KOPT-K1 (cell line): ENCODE measurements around the gene KRTAP10-6.
"Not testable (repeated sequence)": the region's sequence is repeated elsewhere in the genome, so short reads cannot be mapped to it uniquely, and the experiment has no call there.

Experiments
- H3K27ac ChIP-seq: fragments of 200-600 bp; sonication (generic); 2 replicates; pipeline ENCODE4 v1.5.1; 2016; ENCODE audit warnings: antibody characterized with exemption, mild to moderate bottlenecking, low read depth, low read length; ENCODE audit not compliant: poor library complexity, severe bottlenecking
- H3K36me3 ChIP-seq: fragments of 200-600 bp; sonication (generic); 2 replicates; pipeline ENCODE4 v1.5.1; 2017; ENCODE audit warnings: antibody characterized with exemption, mild to moderate bottlenecking, low read length, moderate library complexity; ENCODE audit not compliant: insufficient read depth
- H3K9me3 ChIP-seq: fragments of 200-600 bp; sonication (generic); 2 replicates; pipeline ENCODE4 v1.5.1; 2017; ENCODE audit warnings: antibody characterized with exemption, low read length, mild to moderate bottlenecking; ENCODE audit not compliant: insufficient read depth, poor library complexity, severe bottlenecking

The KRTAP10-6 gene

DNA sequence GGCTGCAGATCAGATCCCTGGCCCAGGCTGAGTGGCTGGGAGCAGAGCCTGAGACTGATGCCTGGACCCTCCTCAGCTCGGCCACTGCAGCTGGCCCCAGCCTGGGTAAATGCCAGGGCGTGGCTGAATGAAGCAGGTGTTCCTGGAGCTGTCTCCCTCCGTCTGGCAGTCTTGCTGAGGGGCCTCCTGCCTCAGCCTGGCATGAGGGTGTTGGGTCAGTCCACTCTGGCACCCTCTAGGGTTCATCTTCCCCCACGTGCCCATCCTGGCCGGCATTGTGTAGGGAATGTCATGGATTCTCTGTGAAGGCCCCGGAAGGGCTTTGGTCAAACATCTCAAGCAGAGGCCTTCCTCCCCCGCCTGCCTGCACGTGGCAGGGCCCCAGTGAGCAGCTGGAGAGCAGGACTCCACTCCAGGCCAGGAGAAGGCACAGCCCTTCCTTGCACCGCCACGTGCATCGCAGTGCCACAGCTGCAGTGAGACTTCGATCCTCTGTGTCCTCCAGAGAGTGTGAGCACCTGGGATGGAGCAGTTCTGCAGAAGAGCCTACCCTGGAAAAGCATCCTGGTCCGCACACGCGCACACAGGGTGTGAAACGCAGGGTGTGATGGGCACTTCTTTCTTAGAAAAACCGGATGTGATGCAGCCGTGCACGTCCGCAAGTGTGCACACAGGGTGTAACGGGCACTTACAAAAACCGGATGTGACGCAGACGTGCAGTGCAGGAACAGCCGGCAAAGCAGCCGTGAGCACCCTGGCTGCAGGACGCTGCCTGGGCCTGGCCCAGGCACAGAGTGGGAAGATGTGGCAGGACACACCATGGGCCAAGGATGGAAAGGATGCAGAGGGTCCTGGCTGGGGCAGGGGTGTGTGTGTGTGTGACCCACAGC lies 23.4 kb downstream of the KRTAP10-6 start:
- peaks cover 11% of the 10 kb centered on the region for H3K9me3 ChIP-seq
- H3K36me3 ChIP-seq: no peaks in the 10 kb centered on the region
- H3K27ac ChIP-seq: no peak overlapping the region

DNA sequence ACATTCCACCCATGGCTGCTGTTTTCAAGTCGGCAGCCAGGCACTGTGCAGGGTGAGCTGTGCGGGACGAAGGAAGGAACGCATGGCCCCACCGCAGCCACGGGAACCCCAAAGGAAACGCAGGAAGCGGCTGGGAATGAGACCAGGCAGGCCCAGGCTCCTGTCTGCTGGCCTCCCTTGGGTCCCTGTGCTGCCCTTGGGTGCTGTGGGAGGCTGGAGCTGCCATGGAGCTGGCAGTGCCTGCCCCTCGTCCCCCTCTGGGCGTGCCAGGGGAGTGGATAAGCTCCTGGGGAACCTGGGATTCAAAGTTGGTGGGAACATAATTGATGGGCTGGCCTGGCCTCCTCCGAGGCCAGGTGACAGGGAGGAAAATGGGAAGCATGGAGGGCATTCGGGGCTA lies 24.0 kb downstream of the KRTAP10-6 start:
- H3K9me3 ChIP-seq: peaks cover 11% of the 10 kb centered on the region
- no peaks in the 10 kb centered on the region for H3K36me3 ChIP-seq
- no peak overlapping the region for H3K27ac ChIP-seq

DNA sequence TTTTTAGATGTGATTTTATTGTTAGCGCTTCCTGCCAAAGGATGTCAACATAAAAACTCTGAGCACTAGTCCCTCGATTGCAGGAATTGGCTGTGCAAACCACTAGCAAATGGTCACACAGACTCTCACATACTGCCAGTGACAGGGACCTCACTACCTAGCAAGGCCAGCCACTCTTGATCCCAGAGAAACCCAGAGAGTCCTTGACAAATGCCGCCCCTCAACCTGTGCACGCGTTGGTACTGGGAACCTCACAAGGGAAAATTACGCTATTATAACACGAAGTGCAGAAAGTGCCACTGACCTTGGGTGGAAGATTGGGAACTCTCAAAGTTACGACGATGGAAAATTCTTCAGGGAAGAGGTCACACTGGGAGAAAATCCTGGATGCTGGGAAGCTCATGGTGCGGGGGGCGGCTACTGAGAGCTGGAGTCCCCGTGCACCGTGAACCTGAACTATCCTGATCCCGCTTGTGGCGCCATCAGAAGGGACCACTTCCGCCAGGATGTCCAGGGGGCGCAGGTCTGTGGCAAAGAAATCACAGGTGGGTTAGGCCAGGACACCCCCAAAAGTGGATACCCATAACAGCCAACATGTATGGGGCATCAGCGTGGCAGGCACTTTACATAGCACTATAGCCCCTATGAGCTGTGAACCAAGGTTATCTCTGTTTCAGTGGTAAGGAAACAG lies 24.7 kb downstream of the KRTAP10-6 start:
- H3K27ac ChIP-seq: no peak overlapping the region
- peaks cover 11% of the 10 kb centered on the region for H3K9me3 ChIP-seq
- no peaks in the 10 kb centered on the region for H3K36me3 ChIP-seq

DNA sequence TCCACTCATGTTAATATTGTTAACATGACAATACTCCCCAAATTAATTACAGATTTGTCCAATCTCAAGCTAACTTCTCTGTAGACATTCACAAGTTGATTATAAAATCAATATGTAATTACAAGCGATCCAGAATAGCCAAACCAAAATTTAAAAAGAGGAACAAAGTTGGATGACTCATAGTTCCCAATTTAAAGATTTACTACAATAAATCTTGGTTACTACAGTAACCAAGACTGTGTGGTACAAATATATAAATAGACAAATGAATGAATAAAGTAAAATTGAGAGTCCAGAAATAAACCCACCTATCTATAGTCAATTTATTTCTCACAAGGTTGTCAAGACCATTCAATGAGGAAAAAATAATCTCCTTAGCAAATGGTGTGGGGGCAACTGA lies 25.9 kb downstream of the KRTAP10-6 start:
- Histone ChIP-seq H3K9me3 (peaks cover 6% of the 10 kb centered on the region), H3K36me3 (no peaks in the 10 kb centered on the region)

DNA sequence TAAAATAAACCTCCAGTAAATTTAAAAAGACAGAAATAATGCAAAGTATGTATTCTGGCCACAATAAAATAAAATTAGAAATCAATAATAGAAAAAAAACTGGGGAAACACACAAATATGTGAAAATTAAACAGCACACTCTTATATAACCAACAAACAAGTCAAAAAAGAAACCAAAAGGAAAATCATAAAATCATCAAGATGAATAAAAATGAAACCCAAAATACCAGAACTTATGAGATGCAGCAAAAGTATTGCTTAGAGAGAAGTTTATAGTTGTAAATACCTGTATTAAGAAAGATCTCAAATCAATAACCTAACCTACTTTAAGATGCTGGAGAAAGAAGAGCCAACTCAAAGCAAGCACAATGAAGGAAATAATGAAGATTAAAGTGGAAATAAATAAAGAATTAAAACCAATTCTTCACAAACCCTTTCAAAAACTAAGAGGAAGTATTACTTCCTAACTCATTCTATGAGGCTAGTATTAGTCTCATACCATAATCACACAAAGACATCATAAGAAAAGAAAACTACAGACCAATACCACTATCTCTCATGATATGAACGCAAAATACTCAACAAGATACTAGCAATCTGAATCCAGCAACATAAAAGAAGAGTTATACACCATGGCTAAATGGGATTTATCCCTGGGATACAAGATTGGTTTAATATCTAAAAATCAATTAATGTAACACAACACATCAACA lies 27.3 kb downstream of the KRTAP10-6 start:
- Histone ChIP-seq H3K36me3 (no peaks in the 10 kb centered on the region), H3K27ac (no peak overlapping the region), H3K9me3 (no peaks in the 10 kb centered on the region)

More for the DNA sequence above, 25.9 kb downstream of the KRTAP10-6 start:
- no peak overlapping the region for H3K27ac ChIP-seq

DNA sequence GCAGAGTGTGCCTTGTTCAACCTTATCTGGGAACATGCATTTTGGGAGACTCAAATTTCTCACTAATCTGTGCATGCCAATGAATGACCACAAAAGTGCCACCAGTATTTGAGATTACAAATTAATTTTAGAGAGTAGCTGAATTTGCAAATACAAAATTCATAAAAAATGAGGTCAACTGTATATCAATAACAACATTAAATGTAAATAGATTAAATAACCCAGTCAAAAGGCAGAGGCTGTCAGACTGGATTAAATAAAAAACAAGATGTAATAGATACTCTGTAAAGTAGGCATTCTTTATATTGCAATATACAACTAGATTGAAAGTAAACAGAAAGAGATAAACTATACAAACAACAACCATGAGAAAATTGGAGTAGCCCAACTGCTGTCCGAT lies 28.2 kb downstream of the KRTAP10-6 start:
- no peaks in the 10 kb centered on the region for H3K36me3 ChIP-seq
- no peak overlapping the region for H3K27ac ChIP-seq
- H3K9me3 ChIP-seq: no peaks in the 10 kb centered on the region

DNA sequence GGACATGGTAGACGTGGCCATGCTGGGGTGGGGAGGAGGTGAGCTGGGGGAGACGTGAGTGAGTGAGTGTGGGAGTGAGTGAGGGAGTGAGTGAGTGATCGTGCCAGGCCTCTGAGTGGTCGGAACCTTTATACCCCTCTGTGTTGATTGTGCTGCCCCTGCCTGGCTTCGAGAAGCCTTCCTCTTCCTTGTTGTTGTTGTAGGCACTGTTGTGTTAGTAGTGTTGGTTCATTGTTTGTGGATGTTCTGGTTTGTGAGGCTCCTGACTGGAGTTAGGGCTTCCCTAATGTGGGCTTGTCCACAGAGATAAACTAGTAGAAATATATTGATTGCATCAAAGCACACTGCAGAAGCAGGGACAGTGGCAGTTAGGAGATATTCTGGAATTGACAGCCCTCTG lies 33.6 kb downstream of the KRTAP10-6 start, which contains the start of gene KRTAP10-3:
Gene KRTAP10-3 (minus strand): TSS at position 101 of the 400 bp plus-strand sequence. CDS start 80 bp downstream, at position 21.
- Histone ChIP-seq H3K9me3 (no peaks in the 10 kb centered on the region), H3K36me3 (no peaks in the 10 kb centered on the region), H3K27ac (no peak within 1 kb of the TSS)

DNA sequence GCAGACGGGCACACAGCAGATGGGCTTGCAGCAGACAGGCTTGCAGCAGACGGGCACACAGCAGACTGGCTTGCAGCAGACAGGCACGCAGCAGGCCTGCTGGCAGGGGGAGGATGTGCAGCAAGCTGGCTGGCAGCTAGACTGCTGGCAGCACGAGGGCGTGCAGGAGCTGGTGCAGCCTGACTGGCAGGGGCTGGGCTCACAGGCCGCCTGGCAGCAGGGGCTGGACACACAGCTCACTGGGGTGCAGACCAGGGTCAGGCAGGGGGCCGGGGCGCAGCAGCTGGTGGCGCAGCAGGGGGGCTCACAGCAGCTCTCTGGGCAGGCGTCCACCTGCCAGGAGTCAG lies 34.0 kb downstream of the KRTAP10-6 start:
- H3K36me3 ChIP-seq, H3K9me3 ChIP-seq, H3K27ac ChIP-seq: not testable (repeated sequence)

DNA sequence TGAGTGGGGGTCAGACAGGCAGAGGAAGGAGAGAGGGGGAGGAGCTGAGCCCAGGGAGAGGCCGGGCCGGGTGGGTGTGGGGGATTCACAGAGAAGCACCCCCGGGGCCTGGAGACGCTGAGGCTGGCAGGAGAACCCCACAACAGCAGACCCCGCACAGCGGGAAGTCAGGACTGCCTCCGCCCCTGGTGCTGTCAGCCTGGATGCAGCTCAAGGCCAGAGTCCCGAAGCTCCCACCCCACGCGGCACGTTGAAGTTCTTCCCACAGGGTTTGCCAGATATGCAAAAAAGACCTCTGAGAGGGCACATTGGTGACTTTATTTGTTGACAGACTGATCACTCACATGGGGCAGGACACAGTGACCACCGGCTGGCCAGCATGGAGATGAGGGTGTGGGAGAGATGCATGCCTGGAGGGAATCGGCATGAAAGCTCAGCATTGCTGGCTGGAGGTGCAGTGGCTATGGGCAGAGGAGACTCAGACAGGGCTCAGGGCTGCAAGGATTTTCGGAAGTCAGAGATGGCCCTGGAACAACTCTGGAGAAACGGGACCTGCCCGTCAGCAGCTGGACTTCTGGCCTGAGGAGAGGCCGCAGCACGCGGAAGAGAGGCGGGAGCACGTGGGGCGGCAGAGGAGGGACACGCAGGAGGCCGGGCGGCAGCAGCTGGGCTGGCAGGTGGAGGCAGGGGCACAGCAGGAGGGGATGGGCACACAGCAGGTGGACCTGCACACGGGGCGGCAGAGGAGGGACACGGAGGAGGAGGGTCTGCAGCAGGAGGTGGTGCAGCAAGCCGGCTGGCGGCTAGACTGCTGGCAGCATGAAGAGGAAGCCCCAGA lies 34.6 kb downstream of the KRTAP10-6 start:
- no peaks in the 10 kb centered on the region for H3K9me3 ChIP-seq

DNA sequence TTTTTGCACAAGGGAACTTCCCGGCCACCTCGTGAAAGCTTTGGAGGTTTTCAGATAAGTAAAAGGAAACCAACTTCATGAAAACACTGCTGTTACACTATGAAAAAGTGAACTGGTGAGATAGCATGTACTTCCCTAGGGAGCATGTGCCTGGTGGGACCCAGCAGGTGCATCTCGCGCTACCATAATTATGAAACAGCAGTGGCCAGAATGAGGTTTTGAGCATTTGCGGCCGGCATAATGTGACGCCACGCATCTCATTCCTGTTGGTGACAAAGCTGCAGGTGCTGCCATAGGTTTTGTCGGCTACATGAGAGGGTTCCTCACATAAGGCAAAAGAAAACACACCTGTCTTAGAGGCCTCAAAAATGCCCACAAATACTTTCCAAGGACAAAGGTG lies 35.4 kb downstream of the KRTAP10-6 start:
- Histone ChIP-seq H3K9me3 (no peaks in the 10 kb centered on the region), H3K36me3 (no peaks in the 10 kb centered on the region), H3K27ac (no peak overlapping the region)

More for the DNA sequence above, 34.6 kb downstream of the KRTAP10-6 start:
- Histone ChIP-seq H3K36me3 (no peaks in the 10 kb centered on the region), H3K27ac (no peak overlapping the region)

DNA sequence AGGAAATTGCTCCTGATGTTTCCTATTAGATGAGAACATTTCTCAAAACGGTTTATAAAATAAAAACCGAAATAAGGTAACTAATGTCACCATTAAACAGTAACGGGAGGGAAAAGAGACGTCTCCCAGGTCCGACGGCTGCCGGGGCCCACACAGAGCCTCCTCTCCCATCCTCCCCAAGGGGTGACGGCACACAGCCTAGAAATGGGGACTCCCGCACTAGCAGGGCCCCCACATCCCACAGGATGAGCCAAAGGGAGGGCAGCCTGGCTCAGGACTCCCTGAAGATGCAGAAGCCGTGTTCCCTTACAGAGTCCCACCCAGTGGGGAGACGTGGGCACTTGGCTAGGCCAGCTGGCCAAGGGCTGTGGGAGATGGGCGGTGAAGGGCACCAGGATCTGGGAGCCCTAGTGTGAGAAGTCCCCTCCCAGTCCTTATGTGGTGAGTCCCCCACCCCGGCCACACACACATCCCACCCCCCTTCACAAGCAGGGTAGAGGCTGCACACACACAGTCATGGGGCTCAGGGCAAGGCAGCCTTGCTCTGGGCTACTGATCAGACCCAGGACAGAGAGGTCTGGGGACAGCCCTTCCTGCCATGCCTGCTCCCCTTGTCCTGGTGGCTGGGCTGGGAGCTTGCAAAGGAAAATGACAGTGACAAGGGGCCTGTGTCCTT lies 37.0 kb downstream of the KRTAP10-6 start:
- H3K9me3 ChIP-seq: no peaks in the 10 kb centered on the region
- no peaks in the 10 kb centered on the region for H3K36me3 ChIP-seq
- H3K27ac ChIP-seq: no peak overlapping the region

DNA sequence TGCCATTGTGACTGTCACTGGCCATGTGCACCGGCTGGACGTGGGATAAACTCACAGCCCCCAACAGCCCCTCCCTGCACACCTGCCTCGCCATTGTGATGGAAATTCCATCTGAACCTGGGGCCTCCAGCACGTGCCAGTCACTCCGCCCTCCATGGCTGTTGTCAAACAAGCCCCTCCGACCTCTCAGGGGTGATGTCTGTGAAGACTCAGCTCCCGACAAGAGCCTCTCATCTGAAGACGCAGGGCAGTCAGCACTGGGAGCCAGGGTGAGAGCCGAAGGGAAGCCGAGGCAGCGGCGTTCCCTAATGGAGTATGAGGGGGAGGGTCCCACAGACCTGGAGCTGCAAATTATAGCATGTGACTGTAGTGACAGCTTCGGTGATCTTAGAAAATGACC lies 39.6 kb downstream of the KRTAP10-6 start:
- no peaks in the 10 kb centered on the region for H3K36me3 ChIP-seq
- no peaks in the 10 kb centered on the region for H3K9me3 ChIP-seq
- no peak overlapping the region for H3K27ac ChIP-seq

DNA sequence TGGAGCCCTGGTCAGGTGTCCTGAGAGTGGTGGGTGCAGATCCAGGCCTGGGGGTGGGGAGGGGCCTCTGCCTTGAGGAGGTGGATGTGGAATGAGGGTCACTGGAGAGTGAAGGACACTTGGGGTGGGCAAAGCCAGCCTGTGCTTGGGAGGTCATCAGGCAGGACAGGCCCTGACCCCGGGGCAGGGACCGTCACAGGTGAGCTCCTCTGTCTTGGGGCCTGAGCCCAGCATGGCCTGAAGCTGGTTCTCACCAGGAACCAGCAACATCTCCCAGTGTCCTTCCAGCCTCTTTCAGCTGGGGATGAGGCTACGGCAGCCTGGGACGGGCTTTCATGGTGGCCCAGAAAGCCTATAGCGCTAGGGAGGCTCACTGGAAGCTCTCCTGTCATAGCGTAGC lies 40.2 kb downstream of the KRTAP10-6 start:
- no peak overlapping the region for H3K27ac ChIP-seq
- H3K9me3 ChIP-seq: peaks cover 4% of the 10 kb centered on the region
- H3K36me3 ChIP-seq: no peaks in the 10 kb centered on the region

DNA sequence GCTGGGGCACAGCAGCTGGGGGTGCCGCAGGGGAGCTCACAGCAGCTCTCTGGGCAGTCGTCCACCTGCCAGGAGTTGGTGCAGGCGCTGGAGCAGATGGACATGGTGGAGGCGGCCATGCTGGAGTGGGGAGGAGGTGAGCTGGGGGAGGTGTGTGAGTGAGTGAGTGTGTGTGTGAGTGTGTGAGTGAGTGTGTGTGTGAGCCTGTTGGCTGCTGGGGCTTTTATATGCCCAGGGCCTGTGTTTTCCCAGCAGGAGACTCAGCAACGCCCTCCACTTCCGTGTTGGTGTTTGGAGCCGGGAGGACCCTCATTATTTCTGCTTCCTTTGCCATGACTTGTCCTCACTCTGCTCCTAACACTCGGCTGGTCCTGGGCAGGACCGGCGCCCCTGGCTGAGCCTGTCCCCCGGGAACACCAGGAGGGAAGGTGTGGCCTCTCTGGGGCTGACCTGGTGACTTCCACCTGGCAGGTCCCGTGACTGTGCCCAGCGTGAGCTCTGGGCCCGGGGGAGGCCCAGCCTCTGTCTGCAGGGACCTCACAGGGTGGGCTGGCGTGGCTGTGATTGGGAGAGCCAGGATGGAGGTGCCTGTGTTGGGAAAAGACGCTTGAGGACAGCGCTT lies 40.9 kb downstream of the KRTAP10-6 start, which contains the start of gene KRTAP10-2:
Gene KRTAP10-2 (minus strand): TSS at position 166 of the 622 bp plus-strand sequence. CDS start 47 bp downstream, at position 119.
- H3K27ac ChIP-seq: no peak within 1 kb of the TSS
- H3K9me3 ChIP-seq: peaks cover 11% of the 10 kb centered on the region
- no peaks in the 10 kb centered on the region for H3K36me3 ChIP-seq
